DOHH2 (cell line): ENCODE results near the gene FBN2.

Experiments
- H3F3A ChIP-seq: fragments of 200-600 bp; sonication (generic), shearing (Covaris generic); 2 replicates; pipeline ENCODE4 v1.6.0; 2016; ENCODE audit warnings: antibody characterized with exemption, mild to moderate bottlenecking; ENCODE audit not compliant: control insufficient read depth, insufficient read depth
- H3K27ac ChIP-seq: fragments of 200-600 bp; sonication (generic); 2 replicates; pipeline ENCODE4 v1.5.1; 2014; ENCODE audit warnings: low read depth, mild to moderate bottlenecking, low read length, moderate library complexity
- H3K27me3 ChIP-seq: fragments of 200-600 bp; sonication (generic); 2 replicates; pipeline ENCODE4 v1.6.1; 2014; ENCODE audit warnings: mild to moderate bottlenecking, low read length, mixed read lengths; ENCODE audit not compliant: control insufficient read depth
- H3K36me3 ChIP-seq: fragments of 200-600 bp; sonication (generic); 2 replicates; pipeline ENCODE4 v1.6.1; 2014; ENCODE audit warnings: mild to moderate bottlenecking, low read length, moderate library complexity, mixed read lengths; ENCODE audit not compliant: control insufficient read depth
- H3K4me1 ChIP-seq: fragments of 200-600 bp; sonication (generic); 2 replicates; pipeline ENCODE4 v1.6.1; 2014; ENCODE audit warnings: mild to moderate bottlenecking, low read length, mixed read lengths; ENCODE audit not compliant: control insufficient read depth
- H3K4me2 ChIP-seq: fragments of 200-600 bp; sonication (generic); 2 replicates; pipeline ENCODE4 v1.6.0; 2014; ENCODE audit warnings: mild to moderate bottlenecking, low read length, moderate library complexity
- H3K4me3 ChIP-seq: fragments of 200-600 bp; sonication (generic); 2 replicates; pipeline ENCODE4 v1.5.1; 2014; ENCODE audit warnings: mild to moderate bottlenecking, low read length, mixed read lengths
- H3K79me2 ChIP-seq: fragments of 200-600 bp; sonication (generic); 2 replicates; pipeline ENCODE4 v1.6.1; 2014; ENCODE audit warnings: mild to moderate bottlenecking, low read length, mixed read lengths; ENCODE audit not compliant: control insufficient read depth
- H3K9me2 ChIP-seq: fragments of 200-600 bp; sonication (generic); replicated peaks from 2 replicates; pipeline ENCODE4 v1.6.1; 2014; ENCODE audit warnings: mild to moderate bottlenecking, low read length, mixed read lengths; ENCODE audit not compliant: control insufficient read depth
- H3K9me3 ChIP-seq: fragments of 200-600 bp; sonication (generic); 2 replicates; pipeline ENCODE4 v1.6.1; 2014; ENCODE audit warnings: antibody characterized with exemption, low read length, mixed read lengths; ENCODE audit not compliant: control insufficient read depth, insufficient read depth
- H4K20me1 ChIP-seq: fragments of 200-600 bp; sonication (generic); 2 replicates; pipeline ENCODE4 v1.6.0; 2014; ENCODE audit warnings: low read depth, mild to moderate bottlenecking, antibody characterized with exemption, low read length, moderate library complexity; ENCODE audit not compliant: control insufficient read depth, insufficient read depth
- CTCF ChIP-seq: fragments of 200-600 bp; sonication (generic); IDR thresholded peaks from one replicate; pipeline ENCODE4 v1.5.1; 2014; ENCODE audit warnings: antibody characterized with exemption, mild to moderate bottlenecking, low read depth, low read length; ENCODE audit not compliant: poor library complexity, severe bottlenecking
- EZH2phosphoT487 ChIP-seq: fragments of 200-600 bp; sonication (generic); IDR thresholded peaks from 2 replicates; pipeline ENCODE4 v1.6.1; 2017; ENCODE audit warnings: borderline replicate concordance, mild to moderate bottlenecking, antibody characterized with exemption, low read length, moderate library complexity, mixed read lengths

FBN2 gene

DNA sequence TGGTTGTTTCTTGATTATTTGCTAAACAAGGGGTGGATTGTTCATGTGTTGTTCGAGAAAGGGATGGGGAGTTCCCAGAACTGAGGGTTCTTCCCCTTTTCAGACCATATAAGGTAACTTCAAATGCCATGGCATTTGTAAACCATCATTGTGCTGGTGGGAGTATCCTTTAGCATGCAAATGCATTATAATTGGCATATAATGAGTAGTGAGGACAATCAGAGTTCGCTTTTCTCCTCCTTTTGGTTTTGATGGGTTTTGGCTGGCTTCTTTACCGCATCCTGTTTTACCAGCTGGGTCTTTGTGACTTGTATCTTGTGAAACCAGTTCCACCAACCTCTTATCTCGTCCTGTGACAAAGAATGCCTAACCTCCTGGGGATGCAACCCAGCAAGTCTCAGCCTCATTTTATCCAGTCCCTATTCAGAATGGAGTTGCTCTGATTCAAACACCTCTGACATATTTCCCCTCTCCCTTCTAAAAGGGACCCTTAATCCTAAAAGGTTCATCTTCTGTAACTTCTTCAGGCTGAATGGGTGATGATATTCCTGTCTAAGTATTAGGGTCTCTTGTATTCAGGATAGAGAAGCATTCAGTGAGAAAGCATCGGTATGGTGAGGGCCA, 8.7 kb upstream of the FBN2 start:
- no peak for TF ChIP-seq EZH2phosphoT487
- no peak for TF ChIP-seq CTCF
- H3F3A ChIP-seq = no peaks in the 10 kb centered on the region
- no peaks in the 10 kb centered on the region for H3K36me3 ChIP-seq
- H3K27ac ChIP-seq = no peak overlapping the region
- no peaks in the 10 kb centered on the region for H3K27me3 ChIP-seq
- no peak overlapping the region for H3K4me2 ChIP-seq
- H3K9me3 ChIP-seq = no peaks in the 10 kb centered on the region
- H3K9me2 ChIP-seq = no peaks in the 10 kb centered on the region
- H3K4me3 ChIP-seq = no peak overlapping the region
- no peaks in the 10 kb centered on the region for H3K79me2 ChIP-seq
- H3K4me1 ChIP-seq = no peaks in the 10 kb centered on the region
- H4K20me1 ChIP-seq = no peaks in the 10 kb centered on the region

GRCh38 chr5:128541385-128541784, 3.3 kb upstream of the FBN2 start:
- Histone ChIP-seq H3K27ac (no peak overlapping the region), H3K9me2 (no peaks in the 10 kb centered on the region), H3F3A (no peaks in the 10 kb centered on the region), H4K20me1 (no peaks in the 10 kb centered on the region), H3K9me3 (peaks cover 6% of the 10 kb centered on the region; the same call in 1 of the 2 replicates), H3K36me3 (no peaks in the 10 kb centered on the region), H3K4me3 (no peak overlapping the region), H3K4me1 (no peaks in the 10 kb centered on the region), H3K79me2 (no peaks in the 10 kb centered on the region), H3K4me2 (no peak overlapping the region), H3K27me3 (no peaks in the 10 kb centered on the region)
- TF ChIP-seq CTCF (no peak), EZH2phosphoT487 (no peak)

DNA sequence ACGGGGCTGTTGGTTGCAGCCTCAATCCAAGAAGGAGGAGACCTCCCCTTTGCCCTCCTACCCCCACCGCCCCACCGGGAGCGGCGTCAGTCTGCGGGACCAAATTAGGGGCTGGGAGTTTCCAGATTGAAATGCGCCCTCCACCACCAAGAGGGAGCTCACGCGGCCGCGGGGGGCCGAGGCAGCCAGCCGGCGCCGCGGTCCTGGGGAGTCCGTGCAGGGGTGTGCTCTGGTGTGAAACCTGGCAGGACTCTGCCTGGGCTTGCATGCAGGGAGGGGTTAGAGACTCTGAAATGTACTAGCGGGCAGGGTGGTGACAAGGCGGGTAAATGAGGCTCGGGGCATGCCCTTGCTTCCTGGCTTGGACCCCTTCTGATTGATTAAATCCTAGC, 989 bp upstream of the FBN2 start:
- no peak overlapping the region for H3K4me3 ChIP-seq
- no peaks in the 10 kb centered on the region for H3K9me2 ChIP-seq
- H3K9me3 ChIP-seq = peaks cover 10% of the 10 kb centered on the region; the same call in 1 of the 2 replicates
- H3K4me2 ChIP-seq = no peak overlapping the region
- no peaks in the 10 kb centered on the region for H3K79me2 ChIP-seq
- no peaks in the 10 kb centered on the region for H3F3A ChIP-seq
- H3K27ac ChIP-seq = no peak overlapping the region
- no peaks in the 10 kb centered on the region for H3K27me3 ChIP-seq
- no peaks in the 10 kb centered on the region for H3K4me1 ChIP-seq
- no peaks in the 10 kb centered on the region for H4K20me1 ChIP-seq
- no peak for TF ChIP-seq CTCF
- no peak for TF ChIP-seq EZH2phosphoT487
- H3K36me3 ChIP-seq = no peaks in the 10 kb centered on the region
